Measurements from ENCODE around the gene IST1.

The IST1 gene

DNA sequence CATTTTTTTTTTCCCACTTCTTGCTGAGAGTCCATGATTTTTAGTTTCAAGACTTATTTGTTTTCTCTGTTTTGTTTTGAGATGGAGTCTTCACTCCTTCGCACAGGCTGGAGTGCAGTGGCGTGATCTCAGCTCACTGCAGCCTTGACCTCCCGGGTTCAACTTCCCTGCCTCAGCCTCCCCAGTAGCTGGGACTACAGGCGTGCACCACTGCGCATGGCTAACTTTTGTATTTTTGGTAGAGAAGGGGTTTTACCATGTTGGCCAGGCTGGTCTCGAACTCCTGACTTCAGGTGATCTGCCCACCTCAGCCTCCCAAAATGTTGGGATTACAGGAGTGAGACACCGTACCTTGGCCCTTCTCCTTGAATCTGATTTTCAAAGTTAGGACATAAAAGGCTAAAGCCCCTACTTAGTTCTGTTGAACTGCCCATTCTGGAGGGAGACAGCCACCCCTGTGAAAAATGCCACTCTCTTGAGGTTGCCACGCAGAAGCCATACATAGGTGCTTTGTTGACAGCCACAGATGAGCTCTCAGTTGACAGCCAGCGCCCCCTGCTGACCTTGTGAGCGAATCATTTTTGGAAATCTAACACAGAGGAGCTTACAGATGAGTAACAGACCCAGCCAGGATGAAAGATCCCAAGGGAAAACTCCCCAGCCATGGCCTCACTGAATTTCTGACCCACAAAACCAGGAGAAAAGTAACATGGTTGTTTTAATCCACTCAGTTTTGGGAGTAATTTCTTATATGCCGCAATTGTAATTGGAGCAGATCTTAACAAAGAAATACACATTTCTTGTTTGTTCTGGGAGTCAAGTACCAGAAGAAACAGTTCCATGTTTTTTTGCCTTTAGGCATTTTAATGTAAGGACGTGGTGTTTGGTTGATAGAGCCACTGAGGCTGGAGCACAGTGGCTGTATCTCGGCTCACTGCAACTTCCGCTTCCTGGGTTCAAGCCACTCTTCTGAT is 66.0 kb downstream of the IST1 start:
- DNase-seq (ENCODE audit: extremely low read depth in 1 of 2, low read depth in 1 of 2): peak; percentile 49 to 70

GRCh38 chr16:71963125-71963875 is 68.0 kb downstream of the IST1 start:
- no peak for DNase-seq (ENCODE audit: extremely low read depth in 1 of 2, low read depth in 1 of 2)

DNA sequence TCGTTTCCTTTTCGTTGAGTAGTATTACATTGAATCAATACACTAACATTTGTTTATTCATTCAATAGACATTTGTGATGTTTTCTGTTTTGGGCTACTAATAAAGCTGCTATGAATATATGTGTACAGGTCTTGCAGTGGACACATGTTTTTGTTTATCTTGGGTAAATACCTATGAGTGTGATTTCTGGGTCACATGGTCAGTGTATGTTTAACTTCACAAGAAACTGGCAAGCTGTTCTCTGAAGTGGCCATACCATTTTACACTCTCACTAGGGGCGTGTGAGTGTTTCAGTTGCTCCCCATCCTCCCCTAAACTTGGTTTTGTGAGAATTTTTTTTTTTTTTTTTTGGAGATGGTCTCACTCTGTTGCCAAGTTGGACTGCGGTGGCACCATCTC is 69.9 kb downstream of the IST1 start:
- no peak for DNase-seq (ENCODE audit: extremely low read depth in 1 of 2, low read depth in 1 of 2)

GRCh38 chr16:71966932-71967331 is 71.6 kb downstream of the IST1 start:
- no peak for DNase-seq (ENCODE audit: extremely low read depth in 1 of 2, low read depth in 1 of 2)

- no peak for DNase-seq (ENCODE audit: extremely low read depth in 1 of 2, low read depth in 1 of 2)
These were observed 74.0 kb downstream of the IST1 start for GRCh38 chr16:71969353-71969752.

GRCh38 chr16:71971571-71971970 is 76.2 kb downstream of the IST1 start:
- no peak for DNase-seq (ENCODE audit: extremely low read depth in 1 of 2, low read depth in 1 of 2)

DNA sequence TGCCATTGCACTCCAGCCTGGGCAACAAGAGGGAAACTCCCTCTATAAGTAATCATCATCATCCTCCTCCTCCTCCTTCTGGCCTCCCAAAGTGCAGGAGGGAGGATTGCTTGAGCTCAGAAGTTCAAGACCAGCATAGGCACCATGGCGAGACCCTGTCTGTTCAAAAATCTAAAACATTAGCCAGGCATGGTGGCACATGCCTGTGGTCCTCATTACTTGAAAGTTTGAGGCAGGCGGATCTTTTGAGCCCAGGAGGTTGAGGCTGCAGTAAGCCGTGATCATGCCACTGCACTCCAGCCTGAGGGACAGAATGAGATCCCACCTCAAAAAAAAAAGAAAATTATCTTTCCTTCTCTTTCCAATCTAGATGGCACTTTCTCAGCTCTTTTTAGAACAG is 77.0 kb downstream of the IST1 start:
- no peak for DNase-seq (ENCODE audit: extremely low read depth in 1 of 2, low read depth in 1 of 2)

DNA sequence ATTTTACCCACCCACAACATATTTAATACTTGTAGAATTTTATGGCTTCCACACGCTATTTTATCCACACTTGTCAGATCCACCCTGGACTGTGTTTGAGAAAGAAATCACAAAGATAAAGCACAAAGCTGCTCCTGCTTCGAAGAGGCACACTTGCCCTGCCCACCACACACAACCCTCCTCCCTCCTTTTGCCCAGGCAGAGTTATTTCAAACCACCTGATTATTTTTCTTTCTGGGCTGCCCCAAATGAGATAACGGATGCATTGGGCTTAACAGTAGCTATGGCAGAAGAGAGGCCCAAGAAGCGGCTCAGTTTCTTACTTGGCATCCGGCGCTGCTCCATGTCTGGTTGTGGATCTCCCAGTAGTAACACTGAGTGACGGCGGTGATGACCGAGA is 77.7 kb downstream of the IST1 start:
- DNase-seq (ENCODE audit: extremely low read depth in 1 of 2, low read depth in 1 of 2): no peak

- no peak for DNase-seq (ENCODE audit: extremely low read depth in 1 of 2, low read depth in 1 of 2)
These were observed 78.9 kb downstream of the IST1 start for GRCh38 chr16:71974068-71974818.
